Measurements from ENCODE around the gene CHKA.

DNA sequence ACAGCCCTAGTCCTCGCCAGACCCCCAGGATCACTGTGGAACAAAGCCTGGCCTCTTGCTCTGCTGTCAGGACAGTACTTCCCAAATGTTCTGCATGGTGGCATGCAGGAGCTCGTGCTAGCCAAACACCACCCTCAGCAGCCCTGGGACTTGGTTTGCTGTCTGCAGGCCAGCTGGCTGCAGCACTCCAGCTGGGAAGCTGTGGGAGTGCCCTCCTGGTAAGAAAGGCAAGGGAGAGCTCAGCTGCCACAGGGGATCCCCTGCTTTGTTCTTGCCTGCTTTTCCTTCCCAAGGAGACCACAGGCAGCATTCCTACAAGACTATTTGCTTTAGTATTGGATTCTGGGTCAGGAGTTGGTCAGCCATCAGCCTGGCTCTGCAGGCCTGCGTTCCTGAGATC, 54.4 kb downstream of the CHKA start:
- TF ChIP-seq, protein P1, sequence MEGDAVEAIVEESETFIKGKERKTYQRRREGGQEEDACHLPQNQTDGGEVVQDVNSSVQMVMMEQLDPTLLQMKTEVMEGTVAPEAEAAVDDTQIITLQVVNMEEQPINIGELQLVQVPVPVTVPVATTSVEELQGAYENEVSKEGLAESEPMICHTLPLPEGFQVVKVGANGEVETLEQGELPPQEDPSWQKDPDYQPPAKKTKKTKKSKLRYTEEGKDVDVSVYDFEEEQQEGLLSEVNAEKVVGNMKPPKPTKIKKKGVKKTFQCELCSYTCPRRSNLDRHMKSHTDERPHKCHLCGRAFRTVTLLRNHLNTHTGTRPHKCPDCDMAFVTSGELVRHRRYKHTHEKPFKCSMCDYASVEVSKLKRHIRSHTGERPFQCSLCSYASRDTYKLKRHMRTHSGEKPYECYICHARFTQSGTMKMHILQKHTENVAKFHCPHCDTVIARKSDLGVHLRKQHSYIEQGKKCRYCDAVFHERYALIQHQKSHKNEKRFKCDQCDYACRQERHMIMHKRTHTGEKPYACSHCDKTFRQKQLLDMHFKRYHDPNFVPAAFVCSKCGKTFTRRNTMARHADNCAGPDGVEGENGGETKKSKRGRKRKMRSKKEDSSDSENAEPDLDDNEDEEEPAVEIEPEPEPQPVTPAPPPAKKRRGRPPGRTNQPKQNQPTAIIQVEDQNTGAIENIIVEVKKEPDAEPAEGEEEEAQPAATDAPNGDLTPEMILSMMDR (IDR thresholded peaks at IDR 0.05; ENCODE audit: low read length): no peak
- no peak for TF ChIP-seq EZH2 (optimal IDR thresholded peaks at IDR 0.05; ENCODE audit: low read depth, low read length)

Data from MM.1S (cell line).